BE2C (cell line): ENCODE data around the gene MAN2B1.
A peak's percentile ranks its signal among the peaks of the same experiment; 100 is the strongest.

ENCODE experiments used
- DNase-seq: peaks from one replicate; pipeline ENCODE4 v3.0.0-alpha.2; 2020
- H3K27me3 ChIP-seq: fragments of 250-450 bp; sonication (Bioruptor Pico); 2 replicates; pipeline ENCODE4 v1.5.1; 2020; ENCODE audit warnings: mild to moderate bottlenecking
- H3K36me3 ChIP-seq: fragments of 250-450 bp; sonication (Bioruptor Pico); 2 replicates; pipeline ENCODE4 v1.5.1; 2020; ENCODE audit warnings: mild to moderate bottlenecking
- H3K4me1 ChIP-seq: fragments of 250-450 bp; sonication (Bioruptor Pico); 2 replicates; pipeline ENCODE4 v1.5.1; 2020
- H3K4me3 ChIP-seq: 2 replicates; pipeline ENCODE4 v1.5.1; 2011; ENCODE audit warnings: low read depth, low read length
- H3K9me3 ChIP-seq: fragments of 250-450 bp; sonication (Bioruptor Pico); 2 replicates; pipeline ENCODE4 v1.5.1; 2020
- CTCF ChIP-seq: IDR thresholded peaks from 2 replicates; pipeline ENCODE4 v1.5.1; 2012; ENCODE audit warnings: mild to moderate bottlenecking, low read depth, low read length

The MAN2B1 gene

GRCh38 chr19:12689581-12690216, 23.2 kb upstream of the MAN2B1 start:
- Histone ChIP-seq H3K27me3 (no peaks in the 10 kb centered on the region), H3K4me1 (no peaks in the 10 kb centered on the region), H3K36me3 (no peaks in the 10 kb centered on the region), H3K4me3 (no peak overlapping the region), H3K9me3 (no peaks in the 10 kb centered on the region)
- no peak for DNase-seq
- no peak for TF ChIP-seq CTCF

DNA sequence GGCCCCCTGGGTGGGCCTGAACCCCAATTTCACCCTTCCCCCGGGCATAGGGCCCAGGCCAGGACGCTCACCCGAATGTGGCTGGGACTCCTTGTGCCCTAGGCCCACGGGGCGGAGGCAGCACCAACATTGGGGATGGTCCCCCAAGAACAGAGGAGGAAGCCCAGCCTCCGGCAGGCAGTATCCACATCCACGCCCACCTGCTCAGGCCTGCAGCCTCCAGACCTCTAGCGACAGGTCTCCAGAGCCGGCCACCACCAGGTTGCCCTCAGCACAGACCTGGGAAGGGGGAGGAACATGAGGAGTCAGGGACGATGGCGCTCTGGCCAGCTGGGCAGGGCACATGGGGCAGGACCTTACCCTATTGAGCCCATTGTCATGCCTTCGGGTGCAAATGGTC, 22.5 kb upstream of the MAN2B1 start:
- Histone ChIP-seq H3K9me3 (no peaks in the 10 kb centered on the region), H3K4me3 (no peak overlapping the region), H3K4me1 (no peaks in the 10 kb centered on the region), H3K36me3 (no peaks in the 10 kb centered on the region), H3K27me3 (no peaks in the 10 kb centered on the region)
- no peak for DNase-seq
- no peak for TF ChIP-seq CTCF

GRCh38 chr19:12687496-12688196, 21.1 kb upstream of the MAN2B1 start, which contains the start of gene GNG14:
Gene GNG14, plus strand, starts transcription at chr19:12687998. Its CDS starts 51 bp downstream, at chr19:12688049.
- Histone ChIP-seq H3K4me1 (no peaks in the 10 kb centered on the region), H3K36me3 (no peaks in the 10 kb centered on the region), H3K4me3 (no peak within 1 kb of the TSS), H3K9me3 (no peaks in the 10 kb centered on the region), H3K27me3 (no peaks in the 10 kb centered on the region)
- DNase-seq: no peak
- no peak for TF ChIP-seq CTCF

DNA sequence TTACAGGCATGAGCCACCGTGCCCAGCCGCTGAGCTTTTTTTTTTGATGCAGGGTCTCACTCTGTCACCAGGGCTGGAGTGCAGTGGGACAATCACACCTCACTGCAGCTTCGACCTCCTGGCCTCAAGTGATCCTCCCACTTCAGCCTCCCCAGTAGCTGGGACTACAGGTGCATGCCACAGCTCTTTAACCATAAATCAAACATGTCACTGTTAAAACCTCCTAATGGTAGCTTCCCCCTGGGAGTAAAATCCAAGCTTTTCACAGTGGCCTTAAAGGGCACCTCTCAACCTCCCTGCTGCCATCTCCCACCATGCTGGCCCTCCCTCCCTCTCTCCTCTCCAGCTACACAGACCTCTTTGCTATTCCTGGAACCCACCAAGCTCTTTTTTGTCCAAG, 19.3 kb upstream of the MAN2B1 start:
- Histone ChIP-seq H3K27me3 (no peaks in the 10 kb centered on the region), H3K4me1 (no peaks in the 10 kb centered on the region)
- no peak for TF ChIP-seq CTCF

DNA sequence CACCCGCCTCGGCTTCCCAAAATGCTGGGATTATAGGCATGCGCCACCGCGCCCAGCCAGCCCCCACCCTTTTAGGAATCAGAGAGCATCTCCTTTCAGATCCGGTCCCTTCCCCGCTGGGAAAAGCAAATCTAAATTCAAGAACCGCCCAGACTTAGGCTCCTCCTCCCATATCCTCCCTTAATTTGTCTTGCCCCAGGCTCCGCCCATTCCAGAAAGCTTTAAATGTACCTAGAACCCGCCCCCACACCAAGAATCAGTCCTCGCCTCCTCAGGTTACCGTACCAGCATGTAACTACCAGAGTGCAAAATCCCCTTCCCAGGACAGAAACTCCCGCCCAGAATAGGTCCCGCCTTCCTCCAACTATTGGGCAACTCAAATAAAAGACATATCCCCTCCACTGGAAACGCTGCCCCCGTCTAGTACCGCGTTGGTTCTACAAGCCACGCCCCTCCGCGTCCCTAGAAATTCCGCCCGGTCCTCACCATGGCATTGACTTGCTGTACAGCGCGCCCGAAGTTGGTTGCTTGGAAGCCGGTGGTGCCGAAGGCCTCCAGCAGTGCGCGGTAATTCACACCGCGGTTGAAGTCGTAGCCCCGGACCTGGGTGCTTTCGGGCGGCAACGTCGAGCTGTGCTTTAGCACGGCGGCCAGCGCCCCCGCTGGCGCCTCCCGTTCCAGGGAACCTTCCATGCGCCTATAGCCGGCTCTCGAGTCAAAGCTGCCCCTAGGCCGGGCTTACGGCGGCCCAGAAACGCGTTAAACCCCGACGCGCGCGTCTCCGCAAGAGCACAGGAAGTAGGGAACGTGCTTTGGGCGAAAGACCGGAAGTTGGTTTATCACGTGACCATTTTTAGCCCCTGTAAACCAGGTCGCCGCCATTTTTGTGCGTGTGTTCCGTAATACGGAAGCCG, 14.8 kb upstream of the MAN2B1 start, which contains the start of gene DHPS:
Gene DHPS (minus strand): TSS at position 807 of the 914 bp plus-strand sequence. CDS start 114 bp downstream, at position 693.
- Histone ChIP-seq H3K4me3 (peak within 1 kb of the TSS; percentile 80), H3K36me3 (peaks cover 29% of the 10 kb centered on the region), H3K9me3 (no peaks in the 10 kb centered on the region), H3K27me3 (no peaks in the 10 kb centered on the region), H3K4me1 (no peaks in the 10 kb centered on the region)
- no peak for TF ChIP-seq CTCF
- DNase-seq: peak; percentile 92

More for the DNA sequence above, 19.3 kb upstream of the MAN2B1 start:
- H3K36me3 ChIP-seq: no peaks in the 10 kb centered on the region
- H3K4me3 ChIP-seq: no peak overlapping the region
- H3K9me3 ChIP-seq: no peaks in the 10 kb centered on the region
- no peak for DNase-seq
